Vagina (tissue), 2 donors: Measurements from ENCODE around the gene BMPR1B.

Source experiments
- POLR2A ChIP-seq, 2 donors: fragments of 450-650 bp; IDR thresholded peaks; one replicate each; pipeline ENCODE4 v1.6.1; 2017; ENCODE audit warnings: antibody characterized with exemption in 2 of 2, mild to moderate bottlenecking in 2 of 2, moderate library complexity in 2 of 2
- TF ChIP-seq, protein P1 (sequence below), 3 experiments: fragments of 450-650 bp in 2 of 3; fragments of 200-600 bp in 1 of 3; sonication (generic) in 1 of 3; IDR thresholded peaks; one replicate each; pipeline ENCODE4 v1.5.1; 2017 to 2019; ENCODE audit warnings: antibody characterized with exemption in 3 of 3, mild to moderate bottlenecking in 2 of 3, moderate library complexity in 2 of 3

DNA sequence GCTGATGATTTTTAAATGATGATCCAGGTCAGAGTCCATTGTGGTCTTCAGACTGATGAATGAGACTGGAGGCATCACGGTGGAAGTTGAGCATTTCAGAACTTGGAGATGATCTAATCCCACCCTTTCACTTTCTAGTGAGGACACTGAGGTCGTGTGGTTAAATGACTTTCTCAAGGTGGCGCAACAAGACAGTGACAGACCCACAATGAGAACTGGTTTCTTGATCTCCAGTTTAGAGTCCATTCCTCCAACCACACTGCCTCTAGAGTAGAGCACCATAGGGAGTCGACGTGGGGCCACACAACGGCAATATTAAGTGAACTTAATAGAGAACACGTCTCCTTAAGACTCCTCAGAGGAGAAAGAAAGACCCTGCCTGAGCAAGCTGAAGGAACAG, 410.1 kb downstream of the BMPR1B start:
- TF ChIP-seq, protein P1, sequence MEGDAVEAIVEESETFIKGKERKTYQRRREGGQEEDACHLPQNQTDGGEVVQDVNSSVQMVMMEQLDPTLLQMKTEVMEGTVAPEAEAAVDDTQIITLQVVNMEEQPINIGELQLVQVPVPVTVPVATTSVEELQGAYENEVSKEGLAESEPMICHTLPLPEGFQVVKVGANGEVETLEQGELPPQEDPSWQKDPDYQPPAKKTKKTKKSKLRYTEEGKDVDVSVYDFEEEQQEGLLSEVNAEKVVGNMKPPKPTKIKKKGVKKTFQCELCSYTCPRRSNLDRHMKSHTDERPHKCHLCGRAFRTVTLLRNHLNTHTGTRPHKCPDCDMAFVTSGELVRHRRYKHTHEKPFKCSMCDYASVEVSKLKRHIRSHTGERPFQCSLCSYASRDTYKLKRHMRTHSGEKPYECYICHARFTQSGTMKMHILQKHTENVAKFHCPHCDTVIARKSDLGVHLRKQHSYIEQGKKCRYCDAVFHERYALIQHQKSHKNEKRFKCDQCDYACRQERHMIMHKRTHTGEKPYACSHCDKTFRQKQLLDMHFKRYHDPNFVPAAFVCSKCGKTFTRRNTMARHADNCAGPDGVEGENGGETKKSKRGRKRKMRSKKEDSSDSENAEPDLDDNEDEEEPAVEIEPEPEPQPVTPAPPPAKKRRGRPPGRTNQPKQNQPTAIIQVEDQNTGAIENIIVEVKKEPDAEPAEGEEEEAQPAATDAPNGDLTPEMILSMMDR (IDR thresholded peaks at IDR 0.05): no peak
- TF ChIP-seq POLR2A (IDR thresholded peaks at IDR 0.05): no peak
